B cell (primary cell): ENCODE measurements around the gene TPH2. TPM values are rescaled to one million over a fixed set of nuclear protein-coding genes. Genes with fewer than 3 reads are reported as not detected.

Experiments
- ATAC-seq: fragments of 200-7000 bp; cut with Tn5 transposase; one replicate; pipeline ENCODE4 v1.10.0; 2021; ENCODE audit warnings: low read depth, mild to moderate bottlenecking, moderate number of reproducible peaks, moderate library complexity
- CTCF ChIA-PET: fragments of 350-600 bp; sonication (Branson Sonifier 250); formaldehyde crosslinking; loops from one replicate; lab custom pipeline; 2021; ENCODE audit warnings: antibody characterized with exemption, inconsistent platforms; lab: Charles Lee
- POLR2A ChIA-PET: fragments of 350-600 bp; sonication (Branson Sonifier 250); formaldehyde crosslinking; loops from one replicate; lab custom pipeline; 2021; ENCODE audit warnings: antibody characterized with exemption; lab: Charles Lee
- DNase-seq: peaks from one replicate; pipeline ENCODE4 v3.0.0; 2013
- H2AFZ ChIP-seq: 2 replicates; pipeline ENCODE4 v1.6.1; 2012; ENCODE audit warnings: mild to moderate bottlenecking, low read depth, low read length; ENCODE audit not compliant: insufficient read depth, poor library complexity, severe bottlenecking
- H3K27ac ChIP-seq, 2 donors: 1 replicate in 1 of 2; 2 replicates in 1 of 2; pipeline ENCODE4 v1.5.1; 2012 to 2013; ENCODE audit warnings: low read length in 2 of 2, mild to moderate bottlenecking in 2 of 2, moderate library complexity in 1 of 2
- H3K27me3 ChIP-seq, 4 experiments: fragments of 200-600 bp in 1 of 4; sonication (generic) in 1 of 4; replicated peaks in 1 of 4; 1 replicate in 2 of 4; 2 replicates in 2 of 4; pipeline versions ENCODE4 v1.6.1 to v1.7.0; 2013 to 2016; ENCODE audit warnings: low read length in 3 of 4, mild to moderate bottlenecking in 2 of 4, mixed read lengths in 1 of 4, moderate library complexity in 1 of 4; ENCODE audit not compliant: insufficient read depth in 4 of 4, control insufficient read depth in 3 of 4; ENCODE audit errors: control extremely low read depth in 1 of 4
- H3K36me3 ChIP-seq, 2 experiments: replicated peaks in 1 of 2; 1 replicate in 1 of 2; 2 replicates in 1 of 2; pipeline versions ENCODE4 v1.6.1 to v1.7.1; 2013; ENCODE audit warnings: low read length in 1 of 2; ENCODE audit not compliant: insufficient read depth in 2 of 2, control insufficient read depth in 1 of 2; ENCODE audit errors: control extremely low read depth in 1 of 2, extremely low read depth in 1 of 2
- H3K4me1 ChIP-seq, 2 donors: fragments of 200-600 bp in 1 of 2; sonication (generic) in 1 of 2; 1 replicate in 1 of 2; 2 replicates in 1 of 2; pipeline versions ENCODE4 v1.5.1 to v1.6.1; 2013 to 2017; ENCODE audit warnings: low read length in 2 of 2; ENCODE audit not compliant: control insufficient read depth in 2 of 2, insufficient read depth in 2 of 2
- H3K4me2 ChIP-seq: replicated peaks from 2 replicates; pipeline ENCODE3; 2012; ENCODE audit warnings: mild to moderate bottlenecking, low read depth, low read length; ENCODE audit not compliant: poor library complexity, severe bottlenecking
- H3K4me3 ChIP-seq, 5 experiments: fragments of 200-600 bp in 1 of 5; sonication (generic) in 1 of 5; 1 replicate in 3 of 5; 2 replicates in 2 of 5; pipeline versions ENCODE4 v1.5.1 to v1.7.0; 2011 to 2016; ENCODE audit warnings: low read length in 4 of 5, mild to moderate bottlenecking in 4 of 5, low read depth in 2 of 5, control low read depth in 1 of 5, moderate library complexity in 1 of 5; ENCODE audit not compliant: insufficient read depth in 1 of 5; ENCODE audit errors: control extremely low read depth in 1 of 5, extremely low read depth in 1 of 5
- H3K79me2 ChIP-seq: fragments of 200-600 bp; sonication (generic); one replicate; pipeline ENCODE4 v1.6.0; 2016; ENCODE audit warnings: low read length; ENCODE audit not compliant: control insufficient read depth, insufficient read depth
- H3K9ac ChIP-seq: fragments of 200-600 bp; sonication (generic); 2 replicates; pipeline ENCODE4 v1.6.1; 2017; ENCODE audit warnings: mild to moderate bottlenecking, low read length, moderate library complexity
- H3K9me3 ChIP-seq, 3 donors: one replicate each; pipeline versions ENCODE4 v1.6.1 to v1.7.1; 2013; ENCODE audit warnings: low read length in 2 of 3; ENCODE audit not compliant: control insufficient read depth in 2 of 3, insufficient read depth in 1 of 3; ENCODE audit errors: control extremely low read depth in 1 of 3
- H4K20me1 ChIP-seq: 2 replicates; pipeline ENCODE4 v1.6.0; 2012; ENCODE audit warnings: mild to moderate bottlenecking, low read length; ENCODE audit not compliant: insufficient read depth, control insufficient read depth, poor library complexity, severe bottlenecking
- H3K27ac Mint-ChIP-seq: one replicate; pipeline ENCODE4 v1.8.0; 2021; ENCODE audit warnings: mixed read lengths
- H3K27me3 Mint-ChIP-seq: one replicate; pipeline ENCODE4 v1.8.0; 2021; ENCODE audit warnings: mixed read lengths
- H3K4me1 Mint-ChIP-seq: one replicate; pipeline ENCODE4 v1.8.0; 2021; ENCODE audit warnings: mixed read lengths
- H3K4me3 Mint-ChIP-seq: one replicate; pipeline ENCODE4 v1.8.0; 2021; ENCODE audit warnings: mixed read lengths
- H3K9me3 Mint-ChIP-seq: one replicate; pipeline ENCODE4 v1.8.0; 2022; ENCODE audit warnings: mixed read lengths; ENCODE audit not compliant: insufficient read depth
- EZH2 ChIP-seq: IDR thresholded peaks from 2 replicates; pipeline ENCODE4 v1.6.1; 2012; ENCODE audit warnings: borderline replicate concordance, low read depth, mild to moderate bottlenecking, moderate library complexity, low read length; ENCODE audit not compliant: insufficient read depth, poor library complexity, severe bottlenecking
- WGBS: methylation state at CpG from one replicate; pipeline ENCODE4 v1.1.5; 2013; ENCODE audit warnings: missing lambda C conversion rate; ENCODE audit not compliant: insufficient coverage; 5-methylcytosine and 5-hydroxymethylcytosine counted together
- intact Hi-C: fragments of 100-400 bp; cut with micrococcal nuclease; formaldehyde crosslinking; loops from one replicate; pipeline ENCODE4 v1.10.0; 2022
- polyA plus RNA-seq: library from polyadenylated mRNA; depleted of rRNA; stranded (reverse); fragments of >200 nt; gene quantifications from 2 replicates; pipeline ENCODE4 v1.2.3, GENCODE V29; 2012
- total RNA-seq, 2 donors: library from RNA; stranded (reverse); fragments of 120-200 nt in 1 of 2; gene quantifications; 1 replicate in 1 of 2; 2 replicates in 1 of 2; pipeline versions ENCODE4 v1.2.3 to v1.2.4, GENCODE V29; 2013 to 2022
- TF ChIP-seq, protein P1 (sequence below): fragments of 200-600 bp; IDR thresholded peaks from one replicate; pipeline ENCODE4 v1.8.0; 2022; ENCODE audit warnings: antibody characterized with exemption, mild to moderate bottlenecking

Gene TPH2
- total and polyA plus RNA-seq, 2 donors (not counting 1 experiment from before 2014, with no cell fraction given), result not detected

DNA sequence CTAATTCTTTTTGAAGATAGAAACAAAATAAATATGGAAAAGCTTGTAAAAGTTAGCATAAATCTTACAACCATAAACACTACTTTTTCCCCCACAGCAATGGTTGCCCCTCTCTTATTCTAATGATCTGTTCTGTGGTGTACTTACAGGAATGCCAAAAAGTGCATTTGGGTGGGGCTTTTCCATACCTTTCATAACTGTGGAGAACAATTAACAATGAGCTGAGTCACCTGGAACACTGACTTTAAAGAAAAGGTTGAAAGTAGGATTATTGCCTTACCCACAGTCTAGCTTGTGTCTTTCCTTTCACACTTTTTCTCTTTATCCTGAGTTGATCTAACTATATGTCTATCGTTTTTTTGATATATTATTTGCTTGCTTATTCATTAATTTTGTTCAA lies 86.9 kb downstream of the TPH2 start:
- no peak overlapping the region for H3K4me2 ChIP-seq

DNA sequence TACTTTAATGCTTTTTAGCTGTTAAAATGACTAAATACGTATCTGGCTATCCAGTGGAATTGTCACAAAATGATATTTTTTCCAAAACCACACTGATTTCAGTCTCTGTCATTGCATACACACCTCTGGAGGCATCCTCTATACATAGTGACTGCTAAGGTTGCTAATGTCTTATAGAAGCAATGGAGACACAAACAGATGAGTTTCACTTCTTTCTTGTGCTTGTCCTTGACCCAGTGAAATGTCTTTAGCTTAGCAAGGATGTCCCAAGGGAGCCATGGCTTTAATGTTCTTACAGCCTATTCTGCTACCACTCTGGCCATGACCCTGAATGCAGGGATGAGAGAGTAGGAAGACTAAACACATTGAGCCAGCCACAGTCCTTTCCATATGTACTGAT lies 90.3 kb downstream of the TPH2 start:
- ChIA-PET POLR2A (no interaction called here), CTCF (no interaction called here)
- H3K9me3 ChIP-seq, result no peaks in the 10 kb centered on the region
- H2AFZ ChIP-seq, result no peak overlapping the region
- no peak overlapping the region for H3K9ac ChIP-seq
- H3K9me3 Mint-ChIP-seq, result no peaks in the 10 kb centered on the region
- H3K4me1 ChIP-seq, result no peaks in the 10 kb centered on the region
- DNase-seq (no peak), ATAC-seq (no peak)
- TF ChIP-seq EZH2, result no peak
- TF ChIP-seq, protein P1, sequence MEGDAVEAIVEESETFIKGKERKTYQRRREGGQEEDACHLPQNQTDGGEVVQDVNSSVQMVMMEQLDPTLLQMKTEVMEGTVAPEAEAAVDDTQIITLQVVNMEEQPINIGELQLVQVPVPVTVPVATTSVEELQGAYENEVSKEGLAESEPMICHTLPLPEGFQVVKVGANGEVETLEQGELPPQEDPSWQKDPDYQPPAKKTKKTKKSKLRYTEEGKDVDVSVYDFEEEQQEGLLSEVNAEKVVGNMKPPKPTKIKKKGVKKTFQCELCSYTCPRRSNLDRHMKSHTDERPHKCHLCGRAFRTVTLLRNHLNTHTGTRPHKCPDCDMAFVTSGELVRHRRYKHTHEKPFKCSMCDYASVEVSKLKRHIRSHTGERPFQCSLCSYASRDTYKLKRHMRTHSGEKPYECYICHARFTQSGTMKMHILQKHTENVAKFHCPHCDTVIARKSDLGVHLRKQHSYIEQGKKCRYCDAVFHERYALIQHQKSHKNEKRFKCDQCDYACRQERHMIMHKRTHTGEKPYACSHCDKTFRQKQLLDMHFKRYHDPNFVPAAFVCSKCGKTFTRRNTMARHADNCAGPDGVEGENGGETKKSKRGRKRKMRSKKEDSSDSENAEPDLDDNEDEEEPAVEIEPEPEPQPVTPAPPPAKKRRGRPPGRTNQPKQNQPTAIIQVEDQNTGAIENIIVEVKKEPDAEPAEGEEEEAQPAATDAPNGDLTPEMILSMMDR, result no peak
- H3K27me3 Mint-ChIP-seq, result peaks cover 8% of the 10 kb centered on the region
- H3K79me2 ChIP-seq, result no peaks in the 10 kb centered on the region
- intact Hi-C loops, result no loop called here
- no peaks in the 10 kb centered on the region for H3K36me3 ChIP-seq
- no peaks in the 10 kb centered on the region for H4K20me1 ChIP-seq
- H3K27me3 ChIP-seq, result no peaks in the 10 kb centered on the region
- H3K27ac ChIP-seq, result no peak overlapping the region
- no peak overlapping the region for H3K4me3 ChIP-seq
- WGBS, result no CpG with 5 or more reads among the region's 1 CpG
- no peaks in the 10 kb centered on the region for H3K4me1 Mint-ChIP-seq
- no peak overlapping the region for H3K4me2 ChIP-seq
- H3K27ac Mint-ChIP-seq, result no peak overlapping the region
- no peak overlapping the region for H3K4me3 Mint-ChIP-seq

More for the DNA sequence above, 86.9 kb downstream of the TPH2 start:
- no peak for TF ChIP-seq EZH2
- TF ChIP-seq, protein P1, result no peak
- Histone ChIP-seq H3K9me3 (no peaks in the 10 kb centered on the region), H4K20me1 (no peaks in the 10 kb centered on the region), H3K27ac (no peak overlapping the region), H3K79me2 (no peaks in the 10 kb centered on the region), H3K27me3 (no peaks in the 10 kb centered on the region), H3K4me3 (no peak overlapping the region), H3K36me3 (no peaks in the 10 kb centered on the region), H3K9ac (no peak overlapping the region), H2AFZ (no peak overlapping the region), H3K4me1 (no peaks in the 10 kb centered on the region)
- no peaks in the 10 kb centered on the region for H3K9me3 Mint-ChIP-seq
- no CpG with 5 or more reads among the region's 1 CpG for whole genome bisulfite sequencing
- no peak for ATAC-seq
- ChIA-PET POLR2A (no interaction called here), CTCF (interaction anchor here (0.9 kb wide), 1 partner anchor 8 kb away, joined by 5 read pairs; no protein-coding TSS in a partner anchor)
- no peaks in the 10 kb centered on the region for H3K4me1 Mint-ChIP-seq
- DNase-seq, result no peak
- no peak overlapping the region for H3K27ac Mint-ChIP-seq
- intact Hi-C loops, result no loop called here
- H3K27me3 Mint-ChIP-seq, result peaks cover 1% of the 10 kb centered on the region
- H3K4me3 Mint-ChIP-seq, result no peak overlapping the region
